ENCODE data around the gene S100B.
"Not testable (repeated sequence)": the region's sequence is repeated elsewhere in the genome, so short reads cannot be mapped to it uniquely, and the experiment has no call there.

The S100B gene

DNA sequence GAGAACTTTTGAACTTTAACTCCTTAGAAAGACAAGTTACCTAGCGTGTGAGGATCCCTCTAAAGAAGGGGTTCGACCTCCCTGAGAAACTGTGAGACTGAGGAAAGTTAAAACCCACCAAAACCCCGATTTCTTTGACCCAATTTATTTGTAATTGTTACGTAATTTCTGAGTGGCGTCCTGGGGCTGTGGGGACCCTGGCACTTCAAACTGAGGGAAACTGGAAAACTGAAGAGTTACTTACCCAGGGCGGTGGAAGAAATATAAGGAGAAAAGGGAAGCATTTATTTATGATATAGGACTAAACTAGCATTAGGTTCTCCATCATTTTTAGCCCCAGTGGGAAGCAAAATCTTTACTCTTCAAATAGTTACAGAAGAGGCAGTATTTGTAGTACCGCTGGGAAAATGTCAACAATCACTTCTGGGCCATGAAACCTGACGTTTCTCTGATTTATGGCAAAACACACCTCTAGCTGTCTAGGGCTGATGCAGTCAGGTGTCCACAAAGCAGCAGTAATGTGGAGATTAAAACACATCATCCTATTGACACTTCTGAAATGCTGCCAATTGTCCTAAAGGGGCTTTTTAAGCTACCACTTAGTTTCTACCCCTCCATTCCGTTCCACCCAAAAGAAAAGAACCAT lies 430 bp downstream of the S100B start:
- TF ChIP-seq GATA1 (IDR thresholded peaks at IDR 0.05; ENCODE audit: low read depth, low read length) (no peak), POLR2A (IDR thresholded peaks at IDR 0.05; ENCODE audit: low read length) (no peak)
- no peak for DNase-seq

DNA sequence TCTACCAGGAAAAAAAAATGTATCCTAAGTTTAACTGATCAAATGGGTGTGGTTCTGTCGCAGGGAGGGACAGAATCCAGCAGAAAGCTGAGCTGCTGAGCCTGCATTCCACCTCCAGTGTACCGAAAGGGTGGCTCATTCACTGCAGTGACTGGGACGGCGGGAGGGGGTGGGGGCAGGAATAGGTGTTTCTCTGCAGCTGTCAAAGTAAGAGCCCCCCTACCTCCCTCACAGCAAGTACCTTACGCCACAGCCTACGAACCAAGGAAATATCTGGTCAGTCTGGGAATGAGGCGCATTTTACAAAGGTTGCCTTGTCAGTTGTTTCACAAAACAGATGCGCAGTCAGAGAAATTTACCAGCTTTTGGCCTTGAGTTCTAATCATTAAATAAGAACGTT lies 1.7 kb downstream of the S100B start:
- TF ChIP-seq POLR2A (IDR thresholded peaks at IDR 0.05; ENCODE audit: low read length) (no peak), GATA1 (IDR thresholded peaks at IDR 0.05; ENCODE audit: low read depth, low read length) (no peak)
- no peak for DNase-seq

DNA sequence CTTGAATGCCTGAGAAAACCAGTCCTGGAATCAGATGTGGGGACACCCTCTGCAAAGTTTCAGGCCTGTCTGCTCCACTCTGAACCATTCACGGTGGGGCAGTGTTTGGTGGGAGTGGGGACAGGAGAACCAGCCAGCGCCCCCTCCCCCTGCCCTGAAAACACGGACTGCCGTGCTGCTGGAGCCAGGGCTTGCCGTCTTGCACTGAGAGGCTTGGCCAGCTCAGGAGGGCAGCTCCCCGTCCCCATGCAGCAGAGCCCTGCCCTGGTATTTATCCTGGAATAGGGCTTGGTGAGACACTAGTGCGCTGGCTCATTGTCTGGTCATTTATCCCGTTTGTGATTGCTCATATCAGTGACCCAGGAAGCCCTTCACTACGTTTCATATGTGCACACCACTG lies 3.9 kb downstream of the S100B start:
- no peak for DNase-seq
- TF ChIP-seq GATA1 (IDR thresholded peaks at IDR 0.05; ENCODE audit: low read depth, low read length) (no peak), POLR2A (IDR thresholded peaks at IDR 0.05; ENCODE audit: low read length) (no peak)

DNA sequence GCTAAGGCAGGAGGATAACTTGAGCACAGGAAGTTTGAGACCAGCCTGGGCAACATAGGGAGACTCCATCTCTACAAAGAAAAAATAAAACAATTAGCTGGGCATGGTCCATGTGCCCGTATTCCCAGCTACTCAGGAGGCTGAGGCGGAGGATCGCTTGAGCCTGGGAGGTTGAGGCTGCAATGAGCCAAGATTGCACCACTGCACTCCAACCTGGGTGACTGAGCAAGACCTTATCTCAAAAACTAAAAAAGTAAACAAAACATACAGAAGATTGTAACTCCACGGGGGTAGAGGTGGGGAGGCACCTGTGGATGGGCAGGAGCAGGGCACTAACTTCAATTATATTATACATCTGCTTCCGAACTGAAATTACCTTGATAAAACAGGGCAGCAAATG lies 4.6 kb downstream of the S100B start:
- TF ChIP-seq GATA1 (IDR thresholded peaks at IDR 0.05; ENCODE audit: low read depth, low read length) (no peak), POLR2A (IDR thresholded peaks at IDR 0.05; ENCODE audit: low read length) (no peak)
- DNase-seq = no peak

DNA sequence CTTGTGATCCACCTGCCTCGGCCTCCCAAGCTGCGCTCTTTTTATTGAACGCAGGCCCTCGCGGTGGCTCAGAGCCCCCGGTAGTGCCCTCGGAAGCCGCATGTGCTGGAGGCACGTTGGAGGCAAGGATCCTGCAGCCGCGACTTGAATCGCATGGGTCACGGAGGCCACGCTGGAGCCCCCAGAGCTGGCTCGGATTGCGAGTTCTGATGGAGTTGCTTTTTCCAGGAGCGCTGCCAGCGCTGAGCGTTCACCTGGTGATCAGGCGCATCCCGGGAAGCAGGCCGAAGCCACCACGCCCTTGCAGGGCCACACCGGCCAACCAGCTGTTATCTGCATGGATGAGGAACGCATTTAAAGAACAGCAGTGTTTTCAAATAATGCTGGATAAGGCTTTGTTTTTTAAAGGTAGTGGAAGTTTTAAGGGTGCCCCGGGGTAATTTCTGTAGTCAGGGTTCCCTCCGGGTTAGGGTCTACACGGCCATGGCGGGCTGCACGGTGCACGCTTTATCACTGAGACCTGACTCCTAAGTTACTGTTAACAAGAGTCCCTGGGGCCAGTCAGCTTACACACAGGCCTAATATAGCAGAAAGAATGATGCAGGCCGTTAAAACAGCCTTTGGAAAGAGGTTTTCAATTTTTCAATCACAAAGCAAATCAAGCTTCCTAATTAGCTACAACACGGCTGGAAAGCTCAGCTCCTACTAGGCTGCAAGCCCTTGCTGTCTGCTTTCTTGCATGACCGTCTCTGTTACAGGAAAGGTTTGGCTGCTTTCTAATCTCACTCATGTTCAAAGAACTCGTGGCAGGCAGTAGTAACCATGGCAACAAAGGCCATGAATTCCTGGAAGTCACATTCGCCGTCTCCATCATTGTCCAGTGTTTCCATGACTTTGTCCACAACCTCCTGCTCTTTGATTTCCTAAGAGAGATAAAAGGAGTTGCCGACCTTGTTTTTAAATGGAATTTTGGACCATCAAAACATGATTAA lies 6.0 kb downstream of the S100B start:
- no peak for DNase-seq
- TF ChIP-seq GATA1 (IDR thresholded peaks at IDR 0.05; ENCODE audit: low read depth, low read length) (no peak), POLR2A (IDR thresholded peaks at IDR 0.05; ENCODE audit: low read length) (no peak)

DNA sequence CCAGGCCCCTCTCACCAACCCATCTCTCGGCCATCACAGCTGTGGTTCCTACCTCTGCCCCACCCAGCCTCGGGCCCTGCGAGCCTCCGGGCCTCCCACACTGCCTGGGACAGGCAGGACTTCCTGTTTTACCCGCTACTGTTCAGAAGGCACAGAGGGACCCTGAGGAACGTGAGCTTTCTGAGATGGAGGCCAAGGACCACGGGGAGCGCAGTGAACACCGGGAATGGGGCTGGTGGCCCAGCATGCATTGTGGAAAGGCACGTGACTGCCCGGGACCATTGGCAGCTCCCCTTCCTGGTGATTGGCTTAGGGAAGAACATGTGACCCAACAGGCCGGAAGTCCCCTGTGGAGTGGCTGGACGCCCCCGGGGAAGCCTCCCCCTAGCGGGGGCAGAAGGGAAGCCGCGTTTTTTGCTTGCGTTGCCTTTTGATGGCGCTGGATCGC lies 7.0 kb downstream of the S100B start:
- no peak for TF ChIP-seq GATA1 (IDR thresholded peaks at IDR 0.05; ENCODE audit: low read depth, low read length)
- TF ChIP-seq POLR2A (IDR thresholded peaks at IDR 0.05; ENCODE audit: low read length) = no peak
- DNase-seq = no peak

DNA sequence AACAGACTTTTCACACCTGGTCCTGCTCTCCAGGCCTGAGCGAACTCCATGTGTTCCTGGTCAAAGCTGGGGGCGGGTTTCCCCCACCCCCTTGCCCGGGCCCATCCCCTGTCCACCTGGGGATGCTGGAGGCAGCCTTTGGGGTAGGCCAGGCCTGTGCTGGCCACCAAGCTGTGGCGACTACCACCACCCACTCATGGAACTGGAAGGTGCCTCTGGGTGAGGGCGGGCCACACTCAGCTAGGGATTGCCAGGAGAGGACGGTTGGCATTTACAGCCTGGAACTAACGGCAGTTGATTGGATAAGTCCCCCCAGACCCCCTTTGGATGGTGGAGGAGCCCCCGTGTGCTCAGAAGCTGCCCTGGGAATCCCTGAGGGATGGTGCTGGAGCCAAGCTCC lies 7.9 kb downstream of the S100B start:
- TF ChIP-seq POLR2A (IDR thresholded peaks at IDR 0.05; ENCODE audit: low read length) (no peak), GATA1 (IDR thresholded peaks at IDR 0.05; ENCODE audit: low read depth, low read length) (no peak)
- DNase-seq = no peak

DNA sequence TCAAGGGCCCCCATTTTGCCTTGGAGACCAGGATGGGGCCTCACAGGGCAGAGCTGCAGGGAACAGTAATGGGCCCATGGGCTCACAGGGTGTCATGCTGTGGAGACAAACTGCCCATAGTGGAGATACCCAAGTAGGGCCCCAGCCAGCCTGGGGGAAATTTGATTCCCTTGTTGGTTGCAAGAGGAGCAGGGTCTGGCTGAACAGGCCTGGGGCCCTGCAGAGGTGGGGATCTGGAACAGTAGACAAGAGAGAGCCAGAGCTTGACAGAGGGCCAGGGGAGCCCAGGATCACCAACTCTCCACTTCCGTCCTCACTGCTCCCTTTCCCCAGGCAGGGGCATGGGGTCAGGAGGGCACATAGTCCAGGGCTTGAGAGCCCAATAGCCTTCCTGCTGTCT lies 8.7 kb downstream of the S100B start:
- no peak for DNase-seq
- TF ChIP-seq POLR2A (IDR thresholded peaks at IDR 0.05; ENCODE audit: low read length) (no peak), GATA1 (IDR thresholded peaks at IDR 0.05; ENCODE audit: low read depth, low read length) (no peak)

DNA sequence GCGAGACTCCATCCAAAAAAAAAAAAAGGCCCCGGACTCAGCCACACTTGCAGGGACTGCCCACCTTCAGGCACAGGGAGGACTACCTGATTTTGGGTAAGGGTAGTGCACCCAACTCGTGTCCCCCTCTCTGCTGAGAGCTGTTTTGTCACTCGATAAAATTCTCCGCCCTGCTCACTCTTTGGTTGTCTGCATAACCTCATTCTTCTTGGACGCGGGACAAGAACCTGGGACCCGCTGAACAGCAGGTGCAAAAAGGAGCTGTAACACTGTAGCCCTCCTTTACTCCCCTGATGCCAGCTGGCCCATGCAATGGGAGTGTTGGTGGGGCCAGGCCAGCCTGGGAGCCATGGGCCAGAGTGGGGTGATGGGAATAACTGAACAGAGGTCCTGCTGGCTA lies 10.6 kb downstream of the S100B start:
- peak; percentile 15 to 18 for DNase-seq
- no peak for TF ChIP-seq POLR2A (IDR thresholded peaks at IDR 0.05; ENCODE audit: low read length)
- TF ChIP-seq GATA1 (IDR thresholded peaks at IDR 0.05; ENCODE audit: low read depth, low read length) = no peak

DNA sequence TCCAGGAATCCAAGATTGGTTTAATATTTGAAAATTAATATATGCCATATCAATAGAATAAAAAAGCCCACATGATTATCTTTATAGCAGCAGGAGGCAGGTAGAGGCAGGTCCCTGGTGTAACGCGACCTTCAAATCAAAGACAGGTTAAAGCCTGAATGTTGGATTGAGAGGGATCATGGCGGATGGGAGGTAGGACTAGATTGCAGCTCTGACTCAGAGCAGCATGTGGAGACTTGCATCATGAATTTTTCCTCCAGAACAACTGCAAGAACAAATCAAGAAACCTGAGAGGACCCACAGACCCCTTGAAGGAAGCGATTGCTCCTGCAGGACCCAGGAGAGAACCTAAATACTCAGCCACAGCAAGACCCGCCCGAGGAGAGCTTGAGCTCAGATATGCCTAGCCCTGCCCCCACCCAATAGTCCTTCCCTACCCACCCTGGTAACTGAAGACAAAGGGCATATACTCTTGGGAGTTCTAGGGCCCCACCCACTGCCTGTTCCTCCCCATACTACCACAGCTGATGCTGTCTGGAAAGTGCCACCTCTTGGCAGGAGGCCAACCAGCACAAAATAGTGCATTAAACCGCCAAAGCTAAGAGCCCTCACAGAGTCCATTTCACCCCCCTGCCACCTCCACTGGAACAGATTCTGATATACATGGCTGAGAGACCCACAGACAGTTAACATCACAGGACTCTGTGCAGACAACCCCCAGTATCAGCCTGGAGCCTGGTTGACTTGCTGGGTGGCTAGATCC lies 19.5 kb downstream of the S100B start:
- TF ChIP-seq GATA1 (IDR thresholded peaks at IDR 0.05; ENCODE audit: low read depth, low read length) = no peak
- no peak for TF ChIP-seq POLR2A (IDR thresholded peaks at IDR 0.05; ENCODE audit: low read length)
- no peak for DNase-seq

DNA sequence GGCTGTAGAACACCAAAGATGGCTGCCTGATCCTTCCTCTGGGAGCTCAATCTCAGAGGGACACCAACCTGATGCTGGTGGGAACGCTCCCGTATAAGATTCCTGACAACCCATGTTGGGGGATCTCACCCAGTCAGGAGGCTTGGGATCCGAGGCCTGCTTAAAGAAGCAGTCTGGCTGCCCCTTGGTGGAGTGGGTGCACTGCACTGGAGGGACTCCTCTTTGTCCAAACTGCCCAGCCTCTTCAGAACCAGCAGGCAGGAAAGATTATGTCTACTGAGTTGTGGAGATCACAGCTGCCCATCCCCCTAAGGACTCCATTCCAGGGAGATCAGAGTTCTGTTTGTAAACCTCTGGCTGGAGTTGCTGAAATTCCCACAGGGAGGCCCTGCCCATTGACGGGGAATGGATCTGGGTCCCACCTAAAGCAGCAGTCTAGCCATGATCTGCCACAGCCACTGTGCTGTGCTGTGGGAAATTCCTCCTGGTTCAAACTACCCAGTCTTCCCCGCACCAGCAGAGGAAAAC lies 23.0 kb downstream of the S100B start:
- no peak for TF ChIP-seq POLR2A (IDR thresholded peaks at IDR 0.05; ENCODE audit: low read length)
- no peak for DNase-seq

DNA sequence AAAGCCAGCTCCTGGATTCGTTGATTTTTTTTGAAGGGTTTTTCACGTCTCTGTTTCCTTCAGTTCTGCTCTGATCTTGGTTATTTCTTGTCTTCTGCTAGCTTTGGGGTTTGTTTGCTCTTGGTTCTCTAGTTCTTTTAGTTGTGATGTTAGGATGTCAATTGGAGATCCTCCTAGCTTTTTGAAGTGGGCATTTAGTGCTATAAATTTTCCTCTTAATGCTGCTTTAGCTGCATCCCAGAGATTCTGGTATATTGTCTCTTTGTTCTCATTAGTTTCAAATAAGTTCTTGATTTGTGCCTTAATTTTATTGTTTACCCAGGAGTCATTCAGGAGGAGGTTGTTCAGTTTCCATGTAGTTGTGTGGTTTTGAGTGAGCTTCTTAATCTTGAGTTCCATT lies 25.5 kb downstream of the S100B start:
- DNase-seq = not testable (repeated sequence)

DNA sequence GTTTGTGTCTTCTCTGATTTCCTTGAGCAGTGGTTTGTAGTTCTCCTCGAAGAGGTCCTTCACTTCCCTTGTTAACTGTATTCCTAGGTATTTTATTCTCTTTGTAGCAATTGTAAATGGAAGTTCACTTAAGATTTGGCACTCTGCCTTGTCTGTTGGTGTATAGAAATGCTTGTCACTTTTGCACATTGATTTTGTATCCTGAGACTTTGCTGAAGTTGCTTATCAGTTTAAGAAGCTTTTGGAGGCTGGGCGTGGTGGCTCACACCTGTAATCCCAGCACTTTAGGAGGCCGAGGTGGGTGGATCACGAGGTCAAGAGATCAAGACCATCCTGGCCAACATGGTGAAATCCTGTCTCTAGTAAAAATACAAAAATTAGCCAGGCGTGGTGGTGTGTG lies 27.1 kb downstream of the S100B start:
- not testable (repeated sequence) for DNase-seq

DNA sequence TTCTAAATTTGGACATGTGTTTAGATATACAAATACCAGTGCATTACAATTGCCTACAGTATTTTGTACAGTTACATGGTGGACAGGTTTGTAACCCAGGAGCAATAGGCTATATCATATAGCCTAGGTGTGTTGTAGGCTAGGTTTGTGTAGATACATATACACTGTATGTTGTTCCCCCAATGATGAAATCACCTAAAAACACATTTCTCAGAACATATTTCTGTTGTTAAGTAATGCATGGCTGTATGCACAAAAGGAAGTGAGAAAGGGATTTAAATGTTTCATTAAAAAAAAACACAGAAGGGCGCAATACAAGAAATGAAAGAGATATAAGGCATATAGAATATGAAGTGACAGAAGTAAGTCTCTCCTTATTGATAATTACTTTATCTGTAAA lies 32.0 kb downstream of the S100B start:
- TF ChIP-seq POLR2A (IDR thresholded peaks at IDR 0.05; ENCODE audit: low read length) (no peak), GATA1 (IDR thresholded peaks at IDR 0.05; ENCODE audit: low read depth, low read length) (no peak)
- no peak for DNase-seq

Data from erythroblast (primary cell).